Naive thymus-derived CD4-positive, alpha-beta T cell (primary cell): ENCODE data around the gene BMP6. TPM values are rescaled to one million over a fixed set of nuclear protein-coding genes. Genes with fewer than 3 reads are reported as not detected.

Experiments used
- ATAC-seq: fragments of 150-1000 bp; cut with Tn5 transposase; 2 replicates; pipeline ENCODE4 v1.10.0; 2021; ENCODE audit warnings: mild to moderate bottlenecking, moderate library complexity
- CTCF ChIA-PET: fragments of 350-600 bp; sonication (Branson Sonifier 250); formaldehyde crosslinking; loops from one replicate; lab custom pipeline; 2021; ENCODE audit warnings: antibody characterized with exemption; lab: Charles Lee
- POLR2A ChIA-PET: fragments of 350-600 bp; sonication (Branson Sonifier 250); formaldehyde crosslinking; loops from one replicate; lab custom pipeline; 2021; ENCODE audit warnings: antibody characterized with exemption, inconsistent platforms; lab: Charles Lee
- DNase-seq, 9 donors: peaks; one replicate each; pipeline versions ENCODE4 v3.0.0 to v3.0.0-alpha.2; 2020 to 2022; ENCODE audit warnings: mixed read lengths in 1 of 9
- H3K27ac ChIP-seq: one replicate; pipeline ENCODE4 v1.7.0; 2013; ENCODE audit warnings: mild to moderate bottlenecking, low read depth, low read length, moderate library complexity
- H3K27me3 ChIP-seq, 2 donors: one replicate each; pipeline ENCODE4 v1.7.0; 2013; ENCODE audit warnings: low read length in 2 of 2, mild to moderate bottlenecking in 2 of 2, moderate library complexity in 2 of 2; ENCODE audit not compliant: control insufficient read depth in 2 of 2, insufficient read depth in 2 of 2
- H3K36me3 ChIP-seq, 3 experiments: 1 replicate in 2 of 3; 2 replicates in 1 of 3; pipeline ENCODE4 v1.7.0; 2013; ENCODE audit warnings: low read length in 3 of 3, mild to moderate bottlenecking in 3 of 3, moderate library complexity in 1 of 3; ENCODE audit not compliant: insufficient read depth in 3 of 3, control insufficient read depth in 2 of 3
- H3K4me1 ChIP-seq, 2 donors: one replicate each; pipeline ENCODE4 v1.7.0; 2013; ENCODE audit warnings: low read length in 2 of 2, mild to moderate bottlenecking in 2 of 2, moderate library complexity in 1 of 2; ENCODE audit not compliant: control insufficient read depth in 2 of 2, insufficient read depth in 2 of 2
- H3K4me3 ChIP-seq: 2 replicates; pipeline ENCODE4 v1.7.0; 2013; ENCODE audit warnings: mild to moderate bottlenecking, low read length
- H3K9me3 ChIP-seq, 3 experiments: 1 replicate in 2 of 3; 2 replicates in 1 of 3; pipeline ENCODE4 v1.7.0; 2013; ENCODE audit warnings: low read length in 3 of 3; ENCODE audit not compliant: control insufficient read depth in 2 of 3
- H3K27ac Mint-ChIP-seq, 9 donors: one replicate each; pipeline ENCODE4 v1.8.0; 2020 to 2022; ENCODE audit warnings: mixed read lengths in 9 of 9, mild to moderate bottlenecking in 8 of 9, moderate library complexity in 5 of 9, inconsistent platforms in 2 of 9
- H3K27me3 Mint-ChIP-seq, 5 donors: one replicate each; pipeline ENCODE4 v1.8.0; 2021 to 2022; ENCODE audit warnings: mixed read lengths in 5 of 5, mild to moderate bottlenecking in 1 of 5
- H3K36me3 Mint-ChIP-seq, 5 donors: one replicate each; pipeline ENCODE4 v1.8.0; 2020 to 2022; ENCODE audit warnings: mixed read lengths in 5 of 5, mild to moderate bottlenecking in 3 of 5, inconsistent platforms in 1 of 5
- H3K4me1 Mint-ChIP-seq, 7 donors: one replicate each; pipeline ENCODE4 v1.8.0; 2020 to 2022; ENCODE audit warnings: mixed read lengths in 7 of 7, mild to moderate bottlenecking in 3 of 7, inconsistent platforms in 1 of 7
- H3K4me3 Mint-ChIP-seq, 10 donors: one replicate each; pipeline ENCODE4 v1.8.0; 2020 to 2022; ENCODE audit warnings: mild to moderate bottlenecking in 10 of 10, mixed read lengths in 10 of 10, moderate library complexity in 6 of 10, inconsistent platforms in 2 of 10
- H3K9me3 Mint-ChIP-seq, 11 donors: one replicate each; pipeline ENCODE4 v1.8.0; 2020 to 2022; ENCODE audit warnings: mixed read lengths in 11 of 11, mild to moderate bottlenecking in 4 of 11, inconsistent platforms in 1 of 11, moderate library complexity in 1 of 11
- intact Hi-C, 2 donors: fragments of 100-400 bp; cut with micrococcal nuclease; formaldehyde crosslinking; loops; one replicate each; pipeline ENCODE4 v1.15.1; 2023
- polyA plus RNA-seq, 2 donors: library from polyadenylated mRNA; unstranded; fragments of 300-500 nt; fragmentation: Illumina TruSeq; gene quantifications; one replicate each; pipeline ENCODE4 v1.2.3, GENCODE V29; 2021
- total RNA-seq, 6 experiments: library from RNA in 5 of 6; stranded (reverse) in 5 of 6; gene quantifications; 1 replicate in 5 of 6; 2 replicates in 1 of 6; pipeline ENCODE4 v1.2.3 and lab custom pipeline; 2021 to 2026

Gene BMP6
- total and polyA plus RNA-seq, 7 experiments from 2014 or later = 0.07 to 0.56 (median 0.37) TPM; not detected in 4

DNA sequence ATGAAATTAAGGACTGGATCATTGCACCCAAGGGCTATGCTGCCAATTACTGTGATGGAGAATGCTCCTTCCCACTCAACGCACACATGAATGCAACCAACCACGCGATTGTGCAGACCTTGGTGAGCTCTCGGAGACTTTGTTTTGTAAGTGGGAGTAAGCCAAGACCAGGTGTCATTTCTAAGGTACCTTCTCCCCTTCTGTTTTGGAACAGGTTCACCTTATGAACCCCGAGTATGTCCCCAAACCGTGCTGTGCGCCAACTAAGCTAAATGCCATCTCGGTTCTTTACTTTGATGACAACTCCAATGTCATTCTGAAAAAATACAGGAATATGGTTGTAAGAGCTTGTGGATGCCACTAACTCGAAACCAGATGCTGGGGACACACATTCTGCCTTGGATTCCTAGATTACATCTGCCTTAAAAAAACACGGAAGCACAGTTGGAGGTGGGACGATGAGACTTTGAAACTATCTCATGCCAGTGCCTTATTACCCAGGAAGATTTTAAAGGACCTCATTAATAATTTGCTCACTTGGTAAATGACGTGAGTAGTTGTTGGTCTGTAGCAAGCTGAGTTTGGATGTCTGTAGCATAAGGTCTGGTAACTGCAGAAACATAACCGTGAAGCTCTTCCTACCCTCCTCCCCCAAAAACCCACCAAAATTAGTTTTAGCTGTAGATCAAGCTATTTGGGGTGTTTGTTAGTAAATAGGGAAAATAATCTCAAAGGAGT is 154.2 kb downstream of the BMP6 start:
- no peak overlapping the region for H3K27ac ChIP-seq
- CTCF ChIA-PET = no interaction called here
- DNase-seq (no peak), ATAC-seq (no peak)
- Mint-ChIP-seq H3K4me1 (no peaks in the 10 kb centered on the region), H3K4me3 (no peak overlapping the region), H3K9me3 (peaks cover 0 to 9% (median 0%) of the 10 kb centered on the region in 11 donors), H3K36me3 (peaks cover 3 to 47% (median 36%) of the 10 kb centered on the region in 5 donors), H3K27ac (no peak overlapping the region), H3K27me3 (no peaks in the 10 kb centered on the region)
- peaks cover 3 to 34% (median 4%) of the 10 kb centered on the region in 3 experiments for H3K36me3 ChIP-seq
- intact Hi-C loops = no loop called here
- POLR2A ChIA-PET = no interaction called here
- no peaks in the 10 kb centered on the region for H3K27me3 ChIP-seq
- no peaks in the 10 kb centered on the region for H3K4me1 ChIP-seq
- no peaks in the 10 kb centered on the region for H3K9me3 ChIP-seq
- H3K4me3 ChIP-seq = no peak overlapping the region

GRCh38 chr6:7880718-7881107 is 154.8 kb downstream of the BMP6 start:
- Histone ChIP-seq H3K9me3 (no peaks in the 10 kb centered on the region), H3K4me3 (no peak overlapping the region), H3K4me1 (no peaks in the 10 kb centered on the region), H3K27me3 (no peaks in the 10 kb centered on the region), H3K36me3 (peaks cover 3 to 40% (median 4%) of the 10 kb centered on the region in 3 experiments), H3K27ac (no peak overlapping the region)
- intact Hi-C loops = no loop called here
- ATAC-seq (no peak), DNase-seq (no peak)
- Mint-ChIP-seq H3K9me3 (peaks cover 0 to 9% (median 0%) of the 10 kb centered on the region in 11 donors), H3K27me3 (no peaks in the 10 kb centered on the region), H3K27ac (no peak overlapping the region), H3K4me3 (no peak overlapping the region), H3K36me3 (peaks cover 3 to 47% (median 37%) of the 10 kb centered on the region in 5 donors), H3K4me1 (no peaks in the 10 kb centered on the region)
- ChIA-PET POLR2A (no interaction called here), CTCF (no interaction called here)

GRCh38 chr6:7881765-7882500 is 156.0 kb downstream of the BMP6 start:
- Mint-ChIP-seq H3K36me3 (peaks cover 3 to 47% (median 39%) of the 10 kb centered on the region in 5 donors), H3K4me3 (no peak overlapping the region), H3K9me3 (peaks cover 0 to under 1% (median 0%) of the 10 kb centered on the region in 11 donors), H3K27me3 (no peaks in the 10 kb centered on the region), H3K27ac (no peak overlapping the region), H3K4me1 (no peaks in the 10 kb centered on the region)
- ChIA-PET POLR2A (no interaction called here), CTCF (no interaction called here)
- no peaks in the 10 kb centered on the region for H3K27me3 ChIP-seq
- no peak for DNase-seq
- no peak for ATAC-seq
- H3K4me1 ChIP-seq = no peaks in the 10 kb centered on the region
- peaks cover 3 to 51% (median 4%) of the 10 kb centered on the region in 3 experiments for H3K36me3 ChIP-seq
- intact Hi-C loops = no loop called here
- H3K27ac ChIP-seq = no peak overlapping the region
- no peaks in the 10 kb centered on the region for H3K9me3 ChIP-seq
- H3K4me3 ChIP-seq = no peak overlapping the region

GRCh38 chr6:7882505-7883257 is 156.8 kb downstream of the BMP6 start:
- no peak overlapping the region for H3K27ac ChIP-seq
- POLR2A ChIA-PET = no interaction called here
- peaks cover 3 to 53% (median 4%) of the 10 kb centered on the region in 3 experiments for H3K36me3 ChIP-seq

DNA sequence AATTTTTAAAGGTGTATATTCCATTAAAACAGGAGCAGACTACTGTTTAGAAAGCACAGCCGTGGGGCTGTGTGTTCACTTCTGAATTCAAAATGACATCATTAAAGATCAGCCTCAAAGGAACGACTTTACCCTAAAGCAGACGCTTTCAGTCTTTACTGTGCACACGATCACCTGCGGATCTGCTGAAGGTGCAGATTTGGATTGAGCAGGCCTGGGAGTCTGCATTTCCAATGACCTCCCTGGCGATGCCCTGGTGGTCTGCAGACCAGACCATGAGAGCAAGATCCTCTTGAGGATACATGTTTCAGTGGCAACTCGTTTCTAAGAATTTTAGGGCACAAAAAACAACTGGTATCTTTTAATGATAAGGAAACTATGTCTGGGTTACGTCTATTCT is 157.5 kb downstream of the BMP6 start:
- no peak overlapping the region for H3K27ac ChIP-seq
- CTCF ChIA-PET = no interaction called here
- Mint-ChIP-seq H3K27ac (no peak overlapping the region), H3K36me3 (peaks cover 7 to 56% (median 49%) of the 10 kb centered on the region in 5 donors), H3K4me1 (no peaks in the 10 kb centered on the region), H3K4me3 (no peak overlapping the region), H3K9me3 (no peaks in the 10 kb centered on the region), H3K27me3 (no peaks in the 10 kb centered on the region)
- DNase-seq (no peak), ATAC-seq (no peak)
- H3K9me3 ChIP-seq = no peaks in the 10 kb centered on the region
- intact Hi-C loops = no loop called here
- no peak overlapping the region for H3K4me3 ChIP-seq
- H3K4me1 ChIP-seq = no peaks in the 10 kb centered on the region
- H3K27me3 ChIP-seq = no peaks in the 10 kb centered on the region
- POLR2A ChIA-PET = no interaction called here
- H3K36me3 ChIP-seq = peaks cover 3 to 60% (median 4%) of the 10 kb centered on the region in 3 experiments

More at GRCh38 chr6:7882505-7883257, 156.8 kb downstream of the BMP6 start:
- Mint-ChIP-seq H3K27ac (no peak overlapping the region), H3K9me3 (no peaks in the 10 kb centered on the region), H3K4me3 (no peak overlapping the region), H3K4me1 (no peaks in the 10 kb centered on the region), H3K36me3 (peaks cover 7 to 51% (median 43%) of the 10 kb centered on the region in 5 donors), H3K27me3 (no peaks in the 10 kb centered on the region)
- DNase-seq (no peak), ATAC-seq (no peak)
- Histone ChIP-seq H3K27me3 (no peaks in the 10 kb centered on the region), H3K4me1 (no peaks in the 10 kb centered on the region), H3K4me3 (no peak overlapping the region), H3K9me3 (no peaks in the 10 kb centered on the region)
- intact Hi-C loops = no loop called here
- CTCF ChIA-PET = no interaction called here

- Histone ChIP-seq H3K4me3 (no peak overlapping the region), H3K27ac (no peak overlapping the region), H3K27me3 (no peaks in the 10 kb centered on the region), H3K36me3 (peaks cover 3 to 68% (median 4%) of the 10 kb centered on the region in 3 experiments), H3K9me3 (no peaks in the 10 kb centered on the region), H3K4me1 (no peaks in the 10 kb centered on the region)
- intact Hi-C loops = no loop called here
- Mint-ChIP-seq H3K36me3 (peaks cover 14 to 68% (median 37%) of the 10 kb centered on the region in 5 donors), H3K27ac (no peak overlapping the region), H3K4me3 (no peak overlapping the region), H3K27me3 (no peaks in the 10 kb centered on the region), H3K9me3 (no peaks in the 10 kb centered on the region), H3K4me1 (no peaks in the 10 kb centered on the region)
- ChIA-PET POLR2A (no interaction called here), CTCF (no interaction called here)
- no peak for ATAC-seq
- DNase-seq = no peak
Observed at GRCh38 chr6:7886132-7886531, 160.2 kb downstream of the BMP6 start.
